Fibroblast of skin of scalp (primary cell): ENCODE measurements around the gene ARL4D.

ENCODE experiments used
- DNase-seq: peaks from one replicate; pipeline ENCODE4 v3.0.0-alpha.2; 2013

Gene ARL4D

GRCh38 chr17:43430936-43431713 lies 32.3 kb downstream of the ARL4D start:
- DNase-seq: no peak

- no peak for DNase-seq
Measured at GRCh38 chr17:43431714-43432523, 33.1 kb downstream of the ARL4D start.

- no peak for DNase-seq
Measured at GRCh38 chr17:43434902-43435319, 36.1 kb downstream of the ARL4D start.

DNA sequence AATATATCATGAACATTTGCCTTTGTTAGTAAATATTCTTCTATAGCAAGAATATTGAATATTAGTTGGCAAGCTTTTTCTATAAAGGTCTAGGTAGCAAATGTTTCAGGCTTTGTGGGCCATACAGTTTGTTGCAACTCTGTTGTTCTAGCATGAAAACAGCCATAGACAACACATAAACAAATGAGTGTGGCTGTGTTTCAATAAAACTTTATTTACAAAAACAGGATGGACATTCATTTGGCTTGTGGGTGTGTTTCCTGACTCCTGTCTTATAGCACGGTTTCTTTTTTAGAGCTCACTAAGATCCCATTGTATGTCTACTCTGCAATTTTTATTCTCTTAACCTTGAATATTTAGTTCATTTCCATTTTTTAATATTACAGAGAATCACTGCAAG lies 39.0 kb downstream of the ARL4D start:
- DNase-seq: no peak

- no peak for DNase-seq
Measured at GRCh38 chr17:43438626-43439025, 39.8 kb downstream of the ARL4D start.

DNA sequence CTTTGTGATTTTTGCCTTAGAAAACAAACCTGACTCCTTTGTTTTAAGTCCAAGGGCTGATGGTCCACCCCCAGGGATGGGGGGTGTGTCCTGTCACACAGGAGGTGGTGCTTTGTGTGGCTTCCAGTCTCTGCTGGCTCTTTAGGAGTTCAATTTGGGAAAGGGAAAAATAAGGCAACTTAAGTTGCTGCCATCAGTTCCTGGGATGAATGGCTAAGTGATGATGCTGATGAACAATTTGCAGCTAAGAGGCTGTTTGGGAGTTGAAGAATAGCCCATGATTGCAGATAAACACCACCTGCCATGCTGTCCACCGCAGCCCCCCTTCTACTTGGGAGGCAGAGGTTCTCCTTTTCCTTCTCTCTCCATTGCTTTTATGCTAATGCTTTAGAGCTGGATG lies 40.2 kb downstream of the ARL4D start:
- DNase-seq: no peak

DNA sequence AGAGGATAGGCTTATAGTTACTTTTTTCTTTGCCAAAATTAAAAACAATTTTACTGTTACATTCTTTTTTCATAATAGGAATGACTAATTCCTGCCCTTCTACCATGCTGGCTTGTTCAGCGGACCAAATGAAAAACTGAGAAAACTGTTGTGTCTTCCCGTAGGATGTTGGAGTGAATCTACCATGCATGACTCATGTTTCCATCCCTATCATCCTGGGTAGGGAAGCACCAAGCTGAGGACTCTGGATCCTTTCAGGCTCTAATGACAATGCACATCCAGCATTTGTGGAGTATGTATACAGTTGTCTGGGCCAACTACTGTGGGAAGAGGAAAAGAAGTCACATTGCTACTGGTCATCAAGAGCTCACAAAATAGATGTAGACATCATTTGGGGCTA lies 43.9 kb downstream of the ARL4D start:
- peak; percentile 53 for DNase-seq

DNA sequence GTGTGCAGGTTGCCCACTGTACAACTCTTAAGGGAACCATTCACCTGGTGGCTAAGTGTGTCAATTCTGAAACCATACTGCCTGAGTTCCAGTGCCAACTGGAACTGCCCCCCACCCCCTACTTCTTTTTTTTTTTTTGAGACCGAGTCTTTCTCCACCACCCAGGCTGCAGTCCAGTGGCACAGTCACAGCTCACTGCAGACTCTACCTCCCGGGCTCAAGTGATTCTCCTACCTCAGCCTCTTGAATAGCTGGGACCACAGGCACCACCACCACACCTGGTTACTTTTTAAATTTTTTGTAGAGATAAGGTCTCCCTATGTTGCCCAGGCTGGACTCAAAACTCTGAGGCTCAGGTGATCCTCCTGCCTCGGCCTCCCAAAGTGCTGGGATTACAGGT lies 44.6 kb downstream of the ARL4D start:
- DNase-seq: no peak

DNA sequence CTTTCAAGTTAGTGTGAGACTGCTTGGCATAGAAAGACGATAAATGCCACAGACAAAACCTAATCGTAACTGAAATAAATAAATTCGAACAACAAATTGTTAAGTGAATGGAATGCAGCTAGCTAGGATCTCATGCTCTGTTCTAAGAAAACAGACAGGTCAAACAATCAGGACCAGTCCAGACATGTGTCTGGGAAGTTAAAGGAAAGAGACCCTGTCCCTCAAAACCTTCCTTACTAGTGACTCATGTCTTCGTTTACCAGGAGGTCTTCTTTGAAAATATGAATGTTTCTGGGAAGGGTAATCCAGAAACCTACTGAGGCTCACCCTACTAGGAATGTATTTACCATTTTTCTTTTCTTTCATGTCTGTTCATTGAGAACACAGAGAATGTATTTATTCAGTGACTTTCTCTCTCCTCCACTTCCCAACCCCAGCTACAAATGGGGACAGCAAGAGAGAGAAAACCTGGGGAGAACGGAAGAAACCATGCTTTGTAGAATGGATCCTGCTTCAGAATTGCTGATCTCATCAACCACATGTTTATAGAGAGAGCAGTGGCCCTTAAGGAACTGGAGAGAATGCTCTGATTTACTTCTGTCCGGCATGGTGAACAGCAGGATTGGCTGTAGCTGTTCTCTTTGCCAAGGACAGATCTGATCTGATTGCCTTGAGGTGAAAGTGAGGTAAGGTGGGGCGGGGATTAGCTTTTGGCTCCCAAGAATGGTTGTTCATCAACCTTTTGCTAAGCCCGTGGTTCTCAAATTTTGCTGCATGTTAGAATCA lies 45.6 kb downstream of the ARL4D start:
- DNase-seq: no peak

DNA sequence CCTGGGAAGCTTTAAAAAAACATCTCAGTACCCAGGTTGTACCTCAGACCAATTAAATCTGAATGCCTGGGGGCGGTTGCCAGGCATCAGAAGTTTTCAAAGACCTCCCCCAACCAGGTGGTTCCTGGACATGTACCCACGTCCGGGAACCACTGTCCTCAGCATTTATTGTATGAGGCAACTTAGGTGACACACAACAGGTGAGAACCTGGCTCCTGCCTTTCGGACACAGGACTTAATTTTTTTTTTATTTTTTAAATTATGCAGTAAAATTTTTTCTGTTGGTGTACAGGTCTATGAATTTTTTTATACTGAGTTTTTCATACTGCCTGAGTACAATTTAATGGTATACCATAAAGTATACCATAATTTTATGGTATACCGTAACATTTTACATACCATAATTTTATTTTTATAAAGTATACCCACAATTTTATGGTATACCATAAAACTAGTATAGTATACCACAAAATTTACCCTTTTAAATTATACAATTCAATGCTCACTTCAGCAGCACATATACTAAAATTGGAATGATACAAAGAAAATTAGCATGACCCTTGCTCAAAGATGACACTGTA lies 46.3 kb downstream of the ARL4D start:
- no peak for DNase-seq

- DNase-seq: no peak
Measured at GRCh38 chr17:43446773-43447172, 48.0 kb downstream of the ARL4D start.

DNA sequence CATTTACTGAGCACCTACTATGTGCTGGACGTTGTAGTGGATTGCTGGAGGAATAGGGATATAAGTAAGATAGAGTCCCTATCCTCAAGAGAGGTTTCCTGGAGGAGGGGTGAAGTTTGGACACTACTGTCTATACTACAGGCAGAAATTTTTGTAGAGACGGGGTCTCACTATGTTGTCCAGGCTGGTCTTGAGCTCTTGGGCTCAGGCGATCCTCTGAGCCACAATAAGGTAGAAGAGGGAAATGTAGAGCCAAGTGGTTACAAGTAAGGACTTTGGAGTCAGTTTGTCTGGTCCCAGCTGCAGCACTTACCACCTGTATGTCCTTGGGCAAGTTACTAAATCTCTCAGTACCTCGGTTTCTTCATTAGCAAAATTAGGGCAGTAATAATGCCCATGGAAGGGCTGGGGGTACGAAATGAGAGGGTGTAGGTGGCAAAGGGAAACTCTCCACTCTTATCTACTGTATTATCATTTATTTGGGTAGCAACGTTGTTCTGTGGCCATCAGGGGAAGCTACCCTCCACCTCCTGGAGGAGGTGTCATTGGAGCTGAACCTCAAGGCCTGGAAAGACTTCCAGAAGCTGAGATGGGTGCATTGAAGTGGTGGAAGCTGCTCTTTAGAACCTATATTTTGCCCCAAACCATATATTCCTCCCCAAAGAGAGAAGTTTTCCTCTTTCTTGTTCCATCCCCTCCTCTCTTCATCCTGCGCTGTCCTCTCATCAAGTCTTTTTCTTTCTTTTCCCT lies 50.1 kb downstream of the ARL4D start:
- no peak for DNase-seq

DNA sequence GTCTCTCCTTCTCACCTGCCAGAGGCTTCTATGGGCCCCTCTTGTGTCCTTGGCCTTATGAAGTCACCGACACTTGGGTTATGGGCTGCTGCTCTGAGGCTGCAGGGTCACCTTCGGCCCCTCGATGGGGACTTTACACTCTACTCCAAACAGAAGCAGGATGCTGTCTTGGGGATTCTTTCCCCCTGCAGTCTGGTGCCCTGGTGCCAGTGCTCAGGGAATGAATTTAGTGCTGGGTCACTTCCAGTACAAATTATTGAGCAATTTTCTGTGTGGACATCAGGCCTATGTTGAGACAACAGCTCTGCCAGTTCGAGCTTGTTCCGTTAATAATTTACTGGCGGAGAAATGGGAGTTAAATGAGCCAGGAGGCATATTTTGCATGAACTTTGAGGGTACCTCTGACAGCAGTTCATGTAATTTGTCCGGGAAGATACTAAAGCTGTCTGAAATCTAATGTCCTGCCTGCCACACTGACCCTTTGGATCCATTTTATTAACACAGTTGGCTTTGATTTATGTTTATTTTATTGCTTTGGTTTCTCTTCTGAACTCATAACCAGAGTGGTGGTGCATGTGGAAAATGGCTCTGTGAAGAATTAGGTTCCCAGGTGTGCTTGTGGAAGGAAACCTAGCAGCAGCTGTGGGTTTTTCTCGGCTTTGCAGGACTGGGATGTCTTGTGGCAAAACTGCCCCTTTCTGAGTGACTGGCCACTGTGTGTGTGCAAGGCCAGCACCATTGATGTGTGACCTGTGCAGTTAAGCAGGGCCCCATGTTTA lies 50.9 kb downstream of the ARL4D start:
- no peak for DNase-seq
